ENCODE results near the gene PDZK1.

PDZK1 gene

DNA sequence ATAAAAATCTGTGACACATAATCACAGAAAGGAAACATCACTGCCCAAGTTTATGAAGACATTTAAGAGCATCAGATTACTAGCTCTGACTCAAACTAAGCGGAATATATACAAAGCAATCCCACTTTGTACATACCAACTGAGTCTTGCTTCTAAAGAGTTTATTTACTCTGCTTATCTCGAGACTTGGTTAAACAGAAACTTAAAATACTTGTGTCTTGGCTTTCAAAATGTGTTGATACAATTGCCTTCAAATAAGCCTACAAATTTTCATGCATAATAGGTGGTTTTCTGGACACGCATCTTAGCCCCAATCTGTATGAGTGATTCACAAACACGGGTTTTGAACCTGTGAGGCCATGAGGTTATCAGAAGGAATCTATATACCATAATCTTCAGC is 33.1 kb upstream of the PDZK1 start:
- TF ChIP-seq, protein P1, sequence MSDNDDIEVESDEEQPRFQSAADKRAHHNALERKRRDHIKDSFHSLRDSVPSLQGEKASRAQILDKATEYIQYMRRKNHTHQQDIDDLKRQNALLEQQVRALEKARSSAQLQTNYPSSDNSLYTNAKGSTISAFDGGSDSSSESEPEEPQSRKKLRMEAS (IDR thresholded peaks at IDR 0.05): no peak
- TF ChIP-seq ZBTB7A (IDR thresholded peaks at IDR 0.05; ENCODE audit: low read depth) (no peak), RAD21 (IDR thresholded peaks at IDR 0.05; ENCODE audit: low read depth) (no peak), TAF1 (IDR thresholded peaks at IDR 0.05; ENCODE audit: low read depth) (no peak), TEAD4 (IDR thresholded peaks at IDR 0.05) (no peak), YY1 (IDR thresholded peaks at IDR 0.05; ENCODE audit: low read depth) (no peak), EP300 (IDR thresholded peaks at IDR 0.05; ENCODE audit: borderline replicate concordance) (no peak), NFIC (IDR thresholded peaks at IDR 0.05) (no peak), CREB1 (IDR thresholded peaks at IDR 0.05; ENCODE audit: low read depth) (no peak), EGR1 (IDR thresholded peaks at IDR 0.05) (no peak), FOXM1 (IDR thresholded peaks at IDR 0.05; ENCODE audit: borderline replicate concordance, low read depth) (no peak), CEBPB (IDR thresholded peaks at IDR 0.05) (no peak), TCF12 (IDR thresholded peaks at IDR 0.05; ENCODE audit: low read depth) (no peak)
- TF ChIP-seq, protein P2, sequence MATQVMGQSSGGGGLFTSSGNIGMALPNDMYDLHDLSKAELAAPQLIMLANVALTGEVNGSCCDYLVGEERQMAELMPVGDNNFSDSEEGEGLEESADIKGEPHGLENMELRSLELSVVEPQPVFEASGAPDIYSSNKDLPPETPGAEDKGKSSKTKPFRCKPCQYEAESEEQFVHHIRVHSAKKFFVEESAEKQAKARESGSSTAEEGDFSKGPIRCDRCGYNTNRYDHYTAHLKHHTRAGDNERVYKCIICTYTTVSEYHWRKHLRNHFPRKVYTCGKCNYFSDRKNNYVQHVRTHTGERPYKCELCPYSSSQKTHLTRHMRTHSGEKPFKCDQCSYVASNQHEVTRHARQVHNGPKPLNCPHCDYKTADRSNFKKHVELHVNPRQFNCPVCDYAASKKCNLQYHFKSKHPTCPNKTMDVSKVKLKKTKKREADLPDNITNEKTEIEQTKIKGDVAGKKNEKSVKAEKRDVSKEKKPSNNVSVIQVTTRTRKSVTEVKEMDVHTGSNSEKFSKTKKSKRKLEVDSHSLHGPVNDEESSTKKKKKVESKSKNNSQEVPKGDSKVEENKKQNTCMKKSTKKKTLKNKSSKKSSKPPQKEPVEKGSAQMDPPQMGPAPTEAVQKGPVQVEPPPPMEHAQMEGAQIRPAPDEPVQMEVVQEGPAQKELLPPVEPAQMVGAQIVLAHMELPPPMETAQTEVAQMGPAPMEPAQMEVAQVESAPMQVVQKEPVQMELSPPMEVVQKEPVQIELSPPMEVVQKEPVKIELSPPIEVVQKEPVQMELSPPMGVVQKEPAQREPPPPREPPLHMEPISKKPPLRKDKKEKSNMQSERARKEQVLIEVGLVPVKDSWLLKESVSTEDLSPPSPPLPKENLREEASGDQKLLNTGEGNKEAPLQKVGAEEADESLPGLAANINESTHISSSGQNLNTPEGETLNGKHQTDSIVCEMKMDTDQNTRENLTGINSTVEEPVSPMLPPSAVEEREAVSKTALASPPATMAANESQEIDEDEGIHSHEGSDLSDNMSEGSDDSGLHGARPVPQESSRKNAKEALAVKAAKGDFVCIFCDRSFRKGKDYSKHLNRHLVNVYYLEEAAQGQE (IDR thresholded peaks at IDR 0.05; ENCODE audit: low read depth): no peak
- TF ChIP-seq, protein P3, sequence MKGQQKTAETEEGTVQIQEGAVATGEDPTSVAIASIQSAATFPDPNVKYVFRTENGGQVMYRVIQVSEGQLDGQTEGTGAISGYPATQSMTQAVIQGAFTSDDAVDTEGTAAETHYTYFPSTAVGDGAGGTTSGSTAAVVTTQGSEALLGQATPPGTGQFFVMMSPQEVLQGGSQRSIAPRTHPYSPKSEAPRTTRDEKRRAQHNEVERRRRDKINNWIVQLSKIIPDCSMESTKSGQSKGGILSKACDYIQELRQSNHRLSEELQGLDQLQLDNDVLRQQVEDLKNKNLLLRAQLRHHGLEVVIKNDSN (IDR thresholded peaks at IDR 0.05): no peak

DNA sequence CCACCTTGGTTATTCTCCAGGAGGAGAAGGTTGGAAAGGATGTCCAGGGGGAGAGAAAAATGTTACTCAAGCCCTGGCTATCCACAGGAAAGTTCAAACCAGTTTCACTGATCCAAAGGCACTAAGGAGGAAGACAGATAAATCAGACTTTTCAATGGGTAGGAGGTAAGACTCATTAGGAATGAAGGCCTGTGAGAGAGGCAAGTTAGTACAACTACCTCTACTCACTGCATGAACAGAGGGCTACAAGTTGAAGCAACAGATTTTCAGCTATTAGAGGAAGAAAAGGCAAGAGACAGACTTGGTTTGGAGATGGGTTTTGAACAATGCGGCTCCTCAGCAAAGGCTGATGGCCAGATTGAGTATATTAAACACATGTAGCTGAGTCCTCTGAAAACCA is 29.0 kb upstream of the PDZK1 start:
- TF ChIP-seq CREB1 (IDR thresholded peaks at IDR 0.05; ENCODE audit: low read depth) (no peak), CEBPB (IDR thresholded peaks at IDR 0.05) (no peak), TAF1 (IDR thresholded peaks at IDR 0.05; ENCODE audit: low read depth) (no peak), YY1 (IDR thresholded peaks at IDR 0.05; ENCODE audit: low read depth) (no peak), ZBTB7A (IDR thresholded peaks at IDR 0.05; ENCODE audit: low read depth) (no peak), TEAD4 (IDR thresholded peaks at IDR 0.05) (no peak), EP300 (IDR thresholded peaks at IDR 0.05; ENCODE audit: borderline replicate concordance) (no peak), TCF12 (IDR thresholded peaks at IDR 0.05; ENCODE audit: low read depth) (no peak), RAD21 (IDR thresholded peaks at IDR 0.05; ENCODE audit: low read depth) (no peak), EGR1 (IDR thresholded peaks at IDR 0.05) (no peak)
- TF ChIP-seq, protein P1 (IDR thresholded peaks at IDR 0.05): no peak

GRCh38 chr1:145730900-145731299 is 23.7 kb upstream of the PDZK1 start:
- TF ChIP-seq FOXM1 (IDR thresholded peaks at IDR 0.05; ENCODE audit: borderline replicate concordance, low read depth): no peak
- no peak for TF ChIP-seq YY1 (IDR thresholded peaks at IDR 0.05; ENCODE audit: low read depth)
- no peak for TF ChIP-seq CREB1 (IDR thresholded peaks at IDR 0.05; ENCODE audit: low read depth)
- TF ChIP-seq, protein P2 (IDR thresholded peaks at IDR 0.05; ENCODE audit: low read depth): no peak
- no peak for TF ChIP-seq NFIC (IDR thresholded peaks at IDR 0.05)
- no peak for TF ChIP-seq TEAD4 (IDR thresholded peaks at IDR 0.05)
- TF ChIP-seq EGR1 (IDR thresholded peaks at IDR 0.05): no peak
- no peak for TF ChIP-seq EP300 (IDR thresholded peaks at IDR 0.05; ENCODE audit: borderline replicate concordance)
- TF ChIP-seq TAF1 (IDR thresholded peaks at IDR 0.05; ENCODE audit: low read depth): no peak
- TF ChIP-seq RAD21 (IDR thresholded peaks at IDR 0.05; ENCODE audit: low read depth): no peak
- TF ChIP-seq, protein P1 (IDR thresholded peaks at IDR 0.05): no peak
- TF ChIP-seq, protein P3 (IDR thresholded peaks at IDR 0.05): no peak
- no peak for TF ChIP-seq TCF12 (IDR thresholded peaks at IDR 0.05; ENCODE audit: low read depth)
- TF ChIP-seq ZBTB7A (IDR thresholded peaks at IDR 0.05; ENCODE audit: low read depth): no peak
- no peak for TF ChIP-seq CEBPB (IDR thresholded peaks at IDR 0.05)

GRCh38 chr1:145730467-145730866 is 23.3 kb upstream of the PDZK1 start:
- TF ChIP-seq NFIC (IDR thresholded peaks at IDR 0.05) (no peak), CEBPB (IDR thresholded peaks at IDR 0.05) (no peak), ZBTB7A (IDR thresholded peaks at IDR 0.05; ENCODE audit: low read depth) (no peak)
- TF ChIP-seq, protein P3 (IDR thresholded peaks at IDR 0.05): no peak

GRCh38 chr1:145729666-145730436 is 22.7 kb upstream of the PDZK1 start:
- TF ChIP-seq TCF12 (IDR thresholded peaks at IDR 0.05; ENCODE audit: low read depth): no peak
- no peak for TF ChIP-seq YY1 (IDR thresholded peaks at IDR 0.05; ENCODE audit: low read depth)
- TF ChIP-seq EGR1 (IDR thresholded peaks at IDR 0.05): no peak
